Gastroesophageal sphincter (tissue), 3 donors: ENCODE results near the gene ZNF554.

Experiments
- CTCF ChIP-seq, 4 experiments: fragments of 200-600 bp in 2 of 4; fragments of 450-650 bp in 2 of 4; sonication (generic) in 1 of 4; IDR thresholded peaks; one replicate each; pipeline ENCODE4 v1.5.1; 2017 to 2019; ENCODE audit warnings: antibody characterized with exemption in 4 of 4, mild to moderate bottlenecking in 2 of 4, moderate library complexity in 2 of 4
- POLR2A ChIP-seq, 2 donors: fragments of 450-650 bp; IDR thresholded peaks; one replicate each; pipeline ENCODE4 v1.6.1; 2017; ENCODE audit warnings: antibody characterized with exemption in 2 of 2, mild to moderate bottlenecking in 2 of 2, moderate library complexity in 1 of 2
- POLR2AphosphoS5 ChIP-seq: sonication (generic); formaldehyde crosslinking; IDR thresholded peaks from one replicate; pipeline ENCODE4 v1.6.1; 2017; ENCODE audit warnings: antibody characterized with exemption

- TF ChIP-seq CTCF (IDR thresholded peaks at IDR 0.05) = no peak
- no peak for TF ChIP-seq POLR2A (IDR thresholded peaks at IDR 0.05)
- no peak for TF ChIP-seq POLR2AphosphoS5
Observed at GRCh38 chr19:2799273-2800020, 20.2 kb upstream of the ZNF554 start.
